HepG2 (cell line): ENCODE measurements around the gene MARVELD3. TPM values are rescaled to one million over a fixed set of nuclear protein-coding genes. Genes with fewer than 3 reads are reported as not detected.

Experiments used
- ASH2L ChIP-seq: fragments of 300-600, 200-600 bp; sonication (generic); IDR thresholded peaks from 2 replicates; pipeline ENCODE4 v1.7.0; 2017; ENCODE audit warnings: low read depth, mild to moderate bottlenecking, moderate library complexity, mixed read lengths, low read length; ENCODE audit not compliant: insufficient read length
- ATM ChIP-seq: fragments of 450-650 bp; IDR thresholded peaks from 2 replicates; pipeline ENCODE4 v1.7.1; 2017; ENCODE audit warnings: mild to moderate bottlenecking, borderline replicate concordance
- ELF3 ChIP-seq: IDR thresholded peaks from 2 replicates; pipeline ENCODE4 v1.6.1; 2016; ENCODE audit warnings: missing genetic modification reagents, missing compliant biosample characterization
- FOXA3 ChIP-seq: IDR thresholded peaks from 2 replicates; pipeline ENCODE4 v1.6.1; 2016; ENCODE audit warnings: missing genetic modification reagents, missing compliant biosample characterization
- HDAC2 ChIP-seq: sonication (generic); formaldehyde crosslinking; IDR thresholded peaks from 2 replicates; pipeline ENCODE4 v1.4.0; 2020; ENCODE audit warnings: missing genetic modification reagents
- JARID2 ChIP-seq: sonication (generic); formaldehyde crosslinking; IDR thresholded peaks from 2 replicates; pipeline ENCODE4 v1.8.1; 2023; ENCODE audit warnings: missing genetic modification reagents, inconsistent platforms; ENCODE audit not compliant: insufficient replicate concordance
- MATR3 ChIP-seq: sonication (generic); formaldehyde crosslinking; IDR thresholded peaks from 2 replicates; pipeline ENCODE4 v1.4.0; 2020; ENCODE audit warnings: missing genetic modification reagents
- MTA3 ChIP-seq: sonication (generic); formaldehyde crosslinking; IDR thresholded peaks from 2 replicates; pipeline ENCODE4 v1.4.0; 2020; ENCODE audit warnings: missing genetic modification reagents
- POLR2AphosphoS2 ChIP-seq: IDR thresholded peaks from 2 replicates; pipeline ENCODE4 v1.6.1; 2011; ENCODE audit warnings: low read depth, low read length, improper control_type of control experiment
- POLR2AphosphoS5 ChIP-seq: IDR thresholded peaks from 2 replicates; pipeline ENCODE4 v1.6.1; 2012; ENCODE audit warnings: low read depth, low read length
- RXRA ChIP-seq: sonication (generic); formaldehyde crosslinking; IDR thresholded peaks from 2 replicates; pipeline ENCODE4 v1.5.1; 2020; ENCODE audit warnings: missing genetic modification reagents
- TEAD3 ChIP-seq: optimal IDR thresholded peaks from 2 replicates; pipeline ENCODE3; 2016; ENCODE audit warnings: borderline replicate concordance
- YEATS4 ChIP-seq: sonication (generic); formaldehyde crosslinking; IDR thresholded peaks from 2 replicates; pipeline ENCODE4 v1.4.0; 2020; ENCODE audit warnings: missing genetic modification reagents, borderline replicate concordance
- YY1 ChIP-seq: IDR thresholded peaks from 2 replicates; pipeline ENCODE4 v1.6.1; 2011; ENCODE audit warnings: low read length, low read depth, moderate library complexity, mild to moderate bottlenecking; ENCODE audit not compliant: insufficient read depth, insufficient replicate concordance
- ZFYVE20 ChIP-seq: sonication (generic); formaldehyde crosslinking; IDR thresholded peaks from 2 replicates; pipeline ENCODE4 v1.8.0; 2023; ENCODE audit warnings: low read depth, mild to moderate bottlenecking, moderate library complexity, missing genetic modification reagents, borderline replicate concordance
- ZMAT3 ChIP-seq: sonication (generic); formaldehyde crosslinking; conservative IDR thresholded peaks from 2 replicates; pipeline ENCODE4 v1.7.0; 2021; ENCODE audit warnings: missing genetic modification reagents
- ZMYM4 ChIP-seq: sonication (generic); formaldehyde crosslinking; IDR thresholded peaks from 2 replicates; pipeline ENCODE4 v1.8.1; 2023; ENCODE audit warnings: mild to moderate bottlenecking, missing genetic modification reagents
- ZNF224 ChIP-seq: sonication (generic); formaldehyde crosslinking; IDR thresholded peaks from 2 replicates; pipeline ENCODE4 v1.5.0; 2020; ENCODE audit warnings: mild to moderate bottlenecking, missing genetic modification reagents
- ZNF496 ChIP-seq: sonication (generic); formaldehyde crosslinking; IDR thresholded peaks from 2 replicates; pipeline ENCODE4 v1.8.1; 2023; ENCODE audit warnings: mild to moderate bottlenecking, moderate library complexity, missing genetic modification reagents; ENCODE audit not compliant: insufficient replicate concordance
- polyA plus RNA-seq, 8 experiments: library from polyadenylated mRNA; depleted of rRNA in 3 of 8; stranded (reverse) in 7 of 8; unstranded in 1 of 8; fragments of >200 nt; fragmentation: Illumina TruSeq in 4 of 8; extraction: Trizol in 4 of 8; gene quantifications; 2 replicates each; pipeline versions ENCODE4 v1.2.1 to v1.2.3, GENCODE V29; 2011 to 2016; ENCODE audit warnings: low read depth in 4 of 8, missing spikeins in 1 of 8, mixed read lengths in 1 of 8; ENCODE audit not compliant: insufficient read depth in 1 of 8
- total RNA-seq, 5 experiments: library from RNA; depleted of rRNA; stranded (reverse); fragments of >200 nt; fragmentation: Illumina TruSeq; extraction: Trizol; gene quantifications; 2 replicates each; pipeline ENCODE4 v1.2.3, GENCODE V29; 2016; ENCODE audit warnings: low read depth in 1 of 5
- TF ChIP-seq, protein P1 (sequence below), 2 experiments: fragments of 450-650 bp in 1 of 2; sonication (generic) in 1 of 2; formaldehyde crosslinking in 1 of 2; IDR thresholded peaks; 2 replicates each; pipeline versions ENCODE4 v1.6.1 to v1.8.0; 2016 to 2022; ENCODE audit warnings: antibody characterized with exemption in 1 of 2, mild to moderate bottlenecking in 1 of 2, missing genetic modification reagents in 1 of 2
- TF ChIP-seq, protein P2 (sequence below): sonication (generic); formaldehyde crosslinking; IDR thresholded peaks from 2 replicates; pipeline ENCODE4 v1.5.1; 2020; ENCODE audit warnings: missing genetic modification reagents, mild to moderate bottlenecking, borderline replicate concordance
- TF ChIP-seq, protein P3 (sequence below): sonication (generic); formaldehyde crosslinking; IDR thresholded peaks from 2 replicates; pipeline ENCODE4 v1.4.0; 2020; ENCODE audit warnings: mild to moderate bottlenecking, missing genetic modification reagents

The MARVELD3 gene
- total and polyA plus RNA-seq, 2 of the 13 experiments (the other 11 are each of a cell fraction or from before 2014, with no cell fraction given) = 4.8 to 5.6 TPM

DNA sequence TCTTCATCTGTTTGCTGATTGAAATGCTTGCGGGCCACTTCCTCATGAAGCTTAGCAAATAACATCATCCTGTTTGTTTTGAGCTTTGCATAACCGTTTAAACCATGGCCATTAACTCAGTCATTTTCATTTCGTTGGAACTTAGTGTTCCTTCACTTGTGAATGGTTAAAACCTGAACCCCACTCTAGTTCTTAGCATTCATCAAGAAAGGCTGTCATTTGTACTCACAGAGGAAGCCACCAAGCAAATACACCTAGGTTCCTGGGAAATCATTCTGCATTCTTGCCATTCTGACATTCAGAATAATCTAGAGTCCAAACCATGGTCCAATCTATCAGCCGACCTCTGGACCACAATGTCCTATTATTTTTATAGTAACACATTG is 40.7 kb upstream of the MARVELD3 start (continued):
- TF ChIP-seq, protein P1, sequence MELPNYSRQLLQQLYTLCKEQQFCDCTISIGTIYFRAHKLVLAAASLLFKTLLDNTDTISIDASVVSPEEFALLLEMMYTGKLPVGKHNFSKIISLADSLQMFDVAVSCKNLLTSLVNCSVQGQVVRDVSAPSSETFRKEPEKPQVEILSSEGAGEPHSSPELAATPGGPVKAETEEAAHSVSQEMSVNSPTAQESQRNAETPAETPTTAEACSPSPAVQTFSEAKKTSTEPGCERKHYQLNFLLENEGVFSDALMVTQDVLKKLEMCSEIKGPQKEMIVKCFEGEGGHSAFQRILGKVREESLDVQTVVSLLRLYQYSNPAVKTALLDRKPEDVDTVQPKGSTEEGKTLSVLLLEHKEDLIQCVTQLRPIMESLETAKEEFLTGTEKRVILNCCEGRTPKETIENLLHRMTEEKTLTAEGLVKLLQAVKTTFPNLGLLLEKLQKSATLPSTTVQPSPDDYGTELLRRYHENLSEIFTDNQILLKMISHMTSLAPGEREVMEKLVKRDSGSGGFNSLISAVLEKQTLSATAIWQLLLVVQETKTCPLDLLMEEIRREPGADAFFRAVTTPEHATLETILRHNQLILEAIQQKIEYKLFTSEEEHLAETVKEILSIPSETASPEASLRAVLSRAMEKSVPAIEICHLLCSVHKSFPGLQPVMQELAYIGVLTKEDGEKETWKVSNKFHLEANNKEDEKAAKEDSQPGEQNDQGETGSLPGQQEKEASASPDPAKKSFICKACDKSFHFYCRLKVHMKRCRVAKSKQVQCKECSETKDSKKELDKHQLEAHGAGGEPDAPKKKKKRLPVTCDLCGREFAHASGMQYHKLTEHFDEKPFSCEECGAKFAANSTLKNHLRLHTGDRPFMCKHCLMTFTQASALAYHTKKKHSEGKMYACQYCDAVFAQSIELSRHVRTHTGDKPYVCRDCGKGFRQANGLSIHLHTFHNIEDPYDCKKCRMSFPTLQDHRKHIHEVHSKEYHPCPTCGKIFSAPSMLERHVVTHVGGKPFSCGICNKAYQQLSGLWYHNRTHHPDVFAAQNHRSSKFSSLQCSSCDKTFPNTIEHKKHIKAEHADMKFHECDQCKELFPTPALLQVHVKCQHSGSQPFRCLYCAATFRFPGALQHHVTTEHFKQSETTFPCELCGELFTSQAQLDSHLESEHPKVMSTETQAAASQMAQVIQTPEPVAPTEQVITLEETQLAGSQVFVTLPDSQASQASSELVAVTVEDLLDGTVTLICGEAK (IDR thresholded peaks at IDR 0.05) = no peak
- TF ChIP-seq, protein P1 (CRISPR knock-in tag; IDR thresholded peaks at IDR 0.05) = no peak
- TF ChIP-seq, protein P2, sequence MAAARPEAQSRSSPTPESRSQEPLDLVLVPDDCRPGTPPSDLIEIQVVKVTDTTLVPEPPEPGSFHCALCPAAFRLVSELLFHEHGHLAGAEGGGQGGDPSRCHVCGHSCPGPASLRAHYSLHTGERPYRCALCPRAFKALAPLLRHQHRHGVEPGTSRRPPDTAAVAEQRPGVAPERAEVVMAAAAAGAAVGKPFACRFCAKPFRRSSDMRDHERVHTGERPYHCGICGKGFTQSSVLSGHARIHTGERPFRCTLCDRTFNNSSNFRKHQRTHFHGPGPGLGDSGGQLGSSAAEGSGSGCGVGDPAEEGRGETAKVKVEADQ = no peak
- no peak for TF ChIP-seq POLR2AphosphoS2
- TF ChIP-seq, protein P3, sequence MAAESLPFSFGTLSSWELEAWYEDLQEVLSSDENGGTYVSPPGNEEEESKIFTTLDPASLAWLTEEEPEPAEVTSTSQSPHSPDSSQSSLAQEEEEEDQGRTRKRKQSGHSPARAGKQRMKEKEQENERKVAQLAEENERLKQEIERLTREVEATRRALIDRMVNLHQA (CRISPR knock-in tag) = no peak
- TF ChIP-seq ATM = peak; percentile 94; the same call in 1 of the 2 replicates
- no peak for TF ChIP-seq MATR3 (CRISPR knock-in tag)
- no peak for TF ChIP-seq ZNF224 (CRISPR knock-in tag)
- TF ChIP-seq MTA3 = no peak
- peak; percentile 62 for TF ChIP-seq TEAD3 (CRISPR knock-in tag)
- peak; percentile 30 for TF ChIP-seq YY1
- peak; percentile 83 for TF ChIP-seq ASH2L
- no peak for TF ChIP-seq JARID2 (CRISPR knock-in tag)
- TF ChIP-seq ZNF496 (CRISPR knock-in tag) = no peak
- 0 out of 2 replicates have a peak, but pooled peaks have one; percentile 18 for TF ChIP-seq YEATS4 (CRISPR knock-in tag)
- no peak for TF ChIP-seq ZMAT3
- peak; percentile 82 for TF ChIP-seq FOXA3 (CRISPR knock-in tag)
- no peak for TF ChIP-seq ZMYM4 (CRISPR knock-in tag)
- TF ChIP-seq ZFYVE20 (CRISPR knock-in tag) = no peak
- peak; percentile 36; the same call in 1 of the 2 replicates for TF ChIP-seq POLR2AphosphoS5
- no peak for TF ChIP-seq RXRA (CRISPR knock-in tag)
- TF ChIP-seq HDAC2 = peak; percentile 90
- TF ChIP-seq ELF3 (CRISPR knock-in tag) = peak; percentile 99
